Fibroblast of mammary gland (primary cell): Measurements from ENCODE around the gene ZBED1.
"Not testable (repeated sequence)": the region's sequence is repeated elsewhere in the genome, so short reads cannot be mapped to it uniquely, and the experiment has no call there.

ENCODE experiments used
- DNase-seq: peaks from one replicate; pipeline ENCODE4 v3.0.0-alpha.2; 2010; ENCODE audit warnings: low read depth
- H3K4me3 ChIP-seq: 2 replicates; pipeline ENCODE4 v1.5.1; 2011; ENCODE audit warnings: low read depth, mild to moderate bottlenecking, low read length, moderate library complexity; ENCODE audit not compliant: control insufficient read depth
- TF ChIP-seq, protein P1 (sequence below): conservative IDR thresholded peaks from 2 replicates; pipeline ENCODE4 v1.5.1; 2011; ENCODE audit warnings: low read depth, low read length, inconsistent platforms; ENCODE audit not compliant: control insufficient read depth, insufficient read depth

ZBED1 gene

DNA sequence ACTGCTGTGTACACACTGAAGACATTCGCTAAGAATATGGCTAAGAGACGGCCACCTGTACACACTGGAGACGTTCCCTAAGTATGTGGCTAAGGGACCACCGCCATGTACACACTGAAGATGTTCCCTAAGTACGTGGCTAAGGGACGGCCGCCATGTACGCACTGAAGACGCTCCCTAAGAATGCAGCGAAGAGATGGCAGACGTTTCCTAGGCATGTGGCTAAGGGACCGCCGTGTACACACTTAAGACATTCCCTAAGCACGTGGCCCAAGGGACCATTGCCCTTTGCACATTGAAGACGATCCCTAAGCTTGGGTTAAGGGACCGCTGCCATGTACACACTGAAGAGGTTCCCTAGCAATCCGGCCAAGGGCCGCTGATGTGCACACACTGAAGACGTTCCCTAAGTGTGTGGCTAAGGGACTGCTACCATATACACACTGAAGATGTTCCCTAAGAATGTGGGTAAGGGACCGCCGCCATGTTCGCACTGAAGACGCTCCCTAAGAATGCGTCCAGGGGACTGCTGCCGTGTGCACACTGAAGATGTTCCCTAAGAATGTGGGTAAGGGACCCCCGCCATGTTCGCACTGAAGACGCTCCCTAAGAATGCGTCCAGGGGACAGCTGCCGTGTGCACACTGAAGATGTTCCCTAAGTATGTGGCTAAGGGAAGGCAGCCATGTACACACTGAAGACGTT, 36.7 kb downstream of the ZBED1 start:
- H3K4me3 ChIP-seq, result no peak overlapping the region
- DNase-seq, result no peak
- TF ChIP-seq, protein P1, sequence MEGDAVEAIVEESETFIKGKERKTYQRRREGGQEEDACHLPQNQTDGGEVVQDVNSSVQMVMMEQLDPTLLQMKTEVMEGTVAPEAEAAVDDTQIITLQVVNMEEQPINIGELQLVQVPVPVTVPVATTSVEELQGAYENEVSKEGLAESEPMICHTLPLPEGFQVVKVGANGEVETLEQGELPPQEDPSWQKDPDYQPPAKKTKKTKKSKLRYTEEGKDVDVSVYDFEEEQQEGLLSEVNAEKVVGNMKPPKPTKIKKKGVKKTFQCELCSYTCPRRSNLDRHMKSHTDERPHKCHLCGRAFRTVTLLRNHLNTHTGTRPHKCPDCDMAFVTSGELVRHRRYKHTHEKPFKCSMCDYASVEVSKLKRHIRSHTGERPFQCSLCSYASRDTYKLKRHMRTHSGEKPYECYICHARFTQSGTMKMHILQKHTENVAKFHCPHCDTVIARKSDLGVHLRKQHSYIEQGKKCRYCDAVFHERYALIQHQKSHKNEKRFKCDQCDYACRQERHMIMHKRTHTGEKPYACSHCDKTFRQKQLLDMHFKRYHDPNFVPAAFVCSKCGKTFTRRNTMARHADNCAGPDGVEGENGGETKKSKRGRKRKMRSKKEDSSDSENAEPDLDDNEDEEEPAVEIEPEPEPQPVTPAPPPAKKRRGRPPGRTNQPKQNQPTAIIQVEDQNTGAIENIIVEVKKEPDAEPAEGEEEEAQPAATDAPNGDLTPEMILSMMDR, result no peak

DNA sequence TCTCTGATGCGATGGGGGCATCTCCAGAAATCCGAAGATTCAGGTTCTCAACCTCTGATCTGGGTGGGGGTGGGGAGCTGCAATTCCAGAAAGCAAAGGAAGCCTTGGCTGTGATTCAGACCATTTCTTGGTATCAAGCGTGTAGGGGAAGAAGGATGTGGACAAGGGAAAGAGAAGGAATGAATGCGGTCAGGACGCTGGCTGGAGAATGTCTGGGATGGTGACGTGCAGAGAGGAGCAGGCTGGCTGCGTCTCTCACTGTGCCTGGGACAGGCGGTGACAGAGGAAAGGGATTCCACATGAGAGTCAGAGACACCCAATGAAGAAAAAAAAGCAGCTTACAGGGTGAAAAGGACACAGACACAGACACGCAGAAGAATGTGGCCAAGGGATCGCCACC, 37.3 kb downstream of the ZBED1 start:
- not testable (repeated sequence) for DNase-seq, H3K4me3 ChIP-seq

- no peak for DNase-seq
- TF ChIP-seq, protein P1, result no peak
- H3K4me3 ChIP-seq, result no peak overlapping the region
Measured at GRCh38 chrX:2462780-2463179, 38.0 kb downstream of the ZBED1 start.

DNA sequence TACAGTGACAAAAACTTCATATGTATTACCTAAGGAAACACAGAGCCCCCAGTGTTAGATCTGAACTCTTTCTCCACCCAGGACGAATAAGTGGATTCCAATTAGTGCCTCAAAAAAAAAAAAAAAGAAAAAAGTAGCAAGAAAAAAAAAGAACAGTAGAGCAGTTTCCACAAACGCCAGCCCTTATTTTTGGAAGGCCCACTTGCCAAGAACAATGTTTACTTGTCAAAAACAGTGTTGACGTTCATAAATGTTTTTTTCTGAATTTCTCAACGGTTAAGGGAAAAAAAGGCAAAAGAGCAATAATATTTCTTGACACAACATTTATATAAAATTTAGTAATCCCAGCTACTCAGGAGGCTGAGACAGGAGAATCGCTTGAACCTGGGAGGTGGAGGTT, 38.7 kb downstream of the ZBED1 start:
- H3K4me3 ChIP-seq, result no peak overlapping the region
- no peak for DNase-seq
- TF ChIP-seq, protein P1, result no peak

DNA sequence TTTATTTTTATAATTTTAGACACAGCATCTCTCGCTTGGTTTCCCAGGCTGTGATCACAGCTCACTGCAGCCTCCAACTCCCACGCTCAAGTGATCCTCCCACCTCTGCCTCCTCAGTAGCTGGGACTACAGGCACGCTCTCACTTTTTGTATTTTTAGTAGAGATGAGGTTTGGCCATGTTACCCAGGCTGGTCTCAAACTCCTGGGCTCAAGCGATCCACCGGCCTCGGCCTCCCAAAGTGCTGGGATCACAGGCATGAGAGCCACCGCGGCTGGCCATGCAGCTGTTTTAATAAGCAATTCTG, 39.1 kb downstream of the ZBED1 start:
- no peak overlapping the region for H3K4me3 ChIP-seq
- no peak for DNase-seq
- TF ChIP-seq, protein P1, result no peak

- not testable (repeated sequence) for DNase-seq, H3K4me3 ChIP-seq
Measured at GRCh38 chrX:2460821-2461710, 39.7 kb downstream of the ZBED1 start.

DNA sequence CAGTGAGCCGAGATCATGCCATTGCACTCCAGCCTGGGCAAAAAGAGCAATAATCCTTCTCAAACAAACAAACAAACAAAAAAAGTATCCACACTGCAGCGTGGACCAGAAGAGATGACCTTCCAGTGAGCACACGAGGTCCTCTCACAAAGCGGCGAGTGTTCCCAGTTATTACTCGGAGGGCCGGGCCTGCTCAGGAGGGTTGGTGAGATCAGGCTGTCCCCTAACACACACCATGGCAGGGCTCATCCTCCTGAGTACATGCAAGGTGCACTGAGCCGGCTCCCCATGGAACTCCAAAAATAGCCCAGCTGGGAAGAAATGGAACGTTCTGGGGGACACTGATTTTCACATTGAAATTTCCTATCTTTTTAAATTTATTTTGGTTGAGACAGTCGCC, 40.7 kb downstream of the ZBED1 start:
- H3K4me3 ChIP-seq, DNase-seq: not testable (repeated sequence)

GRCh38 chrX:2458309-2458708, 42.5 kb downstream of the ZBED1 start:
- no peak for DNase-seq
- H3K4me3 ChIP-seq, result no peak overlapping the region
- TF ChIP-seq, protein P1, result no peak
